ENCODE data around the gene XYLT1.

The XYLT1 gene

DNA sequence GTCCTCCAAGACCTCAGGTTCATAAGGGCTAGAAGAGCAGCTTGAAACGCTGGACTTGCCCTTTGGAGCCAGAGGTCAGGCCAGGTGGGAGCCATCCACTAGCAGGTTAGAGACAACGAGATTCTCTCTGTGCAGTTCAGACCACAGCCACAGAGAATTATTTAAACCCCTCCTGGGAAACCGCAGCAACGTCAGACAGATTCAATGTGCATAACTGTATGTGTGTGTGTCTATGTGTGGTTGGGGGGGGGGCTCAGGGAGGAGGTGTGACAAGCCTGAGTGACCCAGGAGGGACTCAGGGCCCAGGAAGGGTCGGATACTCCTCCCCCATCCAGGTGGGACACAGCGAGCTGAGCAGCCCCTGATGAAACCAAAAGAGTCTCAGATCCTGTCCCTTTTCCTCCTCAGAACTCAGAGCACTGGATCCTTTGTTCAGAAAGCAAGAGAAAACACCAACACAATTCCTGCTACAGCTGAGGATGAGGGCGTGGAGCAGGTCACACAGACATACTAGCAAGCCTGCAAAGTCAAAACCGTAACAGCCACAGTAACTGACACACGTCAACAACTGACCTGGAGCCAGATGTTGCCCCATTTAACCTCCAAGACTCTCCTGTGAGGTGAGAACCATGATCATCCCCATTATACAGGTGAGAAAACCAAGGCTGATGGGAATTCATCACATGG lies 66.8 kb downstream of the XYLT1 start:
- H3K4me3 ChIP-seq (ENCODE audit: low read depth, low read length), result no peak overlapping the region
- TF ChIP-seq, protein P1, sequence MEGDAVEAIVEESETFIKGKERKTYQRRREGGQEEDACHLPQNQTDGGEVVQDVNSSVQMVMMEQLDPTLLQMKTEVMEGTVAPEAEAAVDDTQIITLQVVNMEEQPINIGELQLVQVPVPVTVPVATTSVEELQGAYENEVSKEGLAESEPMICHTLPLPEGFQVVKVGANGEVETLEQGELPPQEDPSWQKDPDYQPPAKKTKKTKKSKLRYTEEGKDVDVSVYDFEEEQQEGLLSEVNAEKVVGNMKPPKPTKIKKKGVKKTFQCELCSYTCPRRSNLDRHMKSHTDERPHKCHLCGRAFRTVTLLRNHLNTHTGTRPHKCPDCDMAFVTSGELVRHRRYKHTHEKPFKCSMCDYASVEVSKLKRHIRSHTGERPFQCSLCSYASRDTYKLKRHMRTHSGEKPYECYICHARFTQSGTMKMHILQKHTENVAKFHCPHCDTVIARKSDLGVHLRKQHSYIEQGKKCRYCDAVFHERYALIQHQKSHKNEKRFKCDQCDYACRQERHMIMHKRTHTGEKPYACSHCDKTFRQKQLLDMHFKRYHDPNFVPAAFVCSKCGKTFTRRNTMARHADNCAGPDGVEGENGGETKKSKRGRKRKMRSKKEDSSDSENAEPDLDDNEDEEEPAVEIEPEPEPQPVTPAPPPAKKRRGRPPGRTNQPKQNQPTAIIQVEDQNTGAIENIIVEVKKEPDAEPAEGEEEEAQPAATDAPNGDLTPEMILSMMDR (IDR thresholded peaks at IDR 0.05; ENCODE audit: insufficient read depth, low read depth, low read length, missing control alignments), result no peak
- peak; percentile 46 for DNase-seq (ENCODE audit: low read depth)

DNA sequence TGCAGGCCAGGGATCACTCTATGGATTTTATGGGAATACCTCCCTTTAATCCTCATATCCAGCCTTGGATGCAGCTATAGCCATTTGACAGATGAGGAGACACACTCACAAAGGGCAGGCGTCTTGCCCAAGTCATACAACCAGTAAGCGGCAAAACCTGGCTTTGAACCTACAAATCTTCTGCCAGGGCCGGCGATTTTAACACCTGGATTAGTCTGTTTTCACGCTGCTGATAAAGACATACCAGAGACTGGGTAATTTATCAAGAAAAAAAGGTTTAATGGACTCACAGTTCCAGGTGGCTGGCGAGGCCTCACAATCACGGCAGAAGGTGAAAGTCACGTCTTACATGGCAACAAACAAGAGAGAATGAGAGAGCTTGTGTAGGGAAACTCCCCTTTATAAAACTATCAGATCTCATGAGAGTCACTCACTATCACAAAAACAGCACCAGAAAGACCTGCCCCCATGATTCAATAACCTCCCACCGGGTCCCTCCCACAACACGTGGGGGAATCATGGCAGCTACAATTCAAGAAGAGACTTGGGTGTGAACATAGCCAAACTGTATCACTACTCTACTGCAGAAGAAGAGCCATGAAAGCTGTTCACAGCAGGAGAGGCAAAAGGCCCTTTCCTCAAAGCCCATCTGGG lies 67.5 kb downstream of the XYLT1 start:
- H3K4me3 ChIP-seq (ENCODE audit: low read depth, low read length), result no peak overlapping the region
- TF ChIP-seq, protein P1 (IDR thresholded peaks at IDR 0.05; ENCODE audit: insufficient read depth, low read depth, low read length, missing control alignments), result no peak
- no peak for DNase-seq (ENCODE audit: low read depth)

DNA sequence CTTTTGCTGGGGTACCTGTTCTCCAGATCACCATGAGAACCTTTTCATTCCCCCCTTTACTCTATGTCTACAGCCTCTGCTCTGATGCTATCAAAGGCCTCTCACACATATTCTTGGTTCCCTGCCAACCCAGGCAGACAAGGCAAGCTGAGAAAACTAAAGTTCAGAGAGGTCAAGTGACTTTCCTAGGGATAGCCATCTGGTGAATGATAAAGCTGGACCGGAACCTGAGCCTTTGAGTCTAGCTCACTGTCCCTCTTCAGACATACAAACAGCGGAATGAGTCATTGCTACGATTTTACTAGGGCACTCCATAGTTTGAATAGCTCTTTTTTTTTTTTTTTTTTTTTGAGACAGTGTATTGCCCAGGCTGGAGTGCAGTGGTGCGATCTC lies 73.3 kb downstream of the XYLT1 start:
- TF ChIP-seq, protein P1 (IDR thresholded peaks at IDR 0.05; ENCODE audit: insufficient read depth, low read depth, low read length, missing control alignments), result no peak
- DNase-seq (ENCODE audit: low read depth), result no peak
- no peak overlapping the region for H3K4me3 ChIP-seq (ENCODE audit: low read depth, low read length)

GRCh38 chr16:17396762-17397498 lies 73.8 kb downstream of the XYLT1 start:
- no peak for DNase-seq (ENCODE audit: low read depth)
- TF ChIP-seq, protein P1 (IDR thresholded peaks at IDR 0.05; ENCODE audit: insufficient read depth, low read depth, low read length, missing control alignments), result no peak
- no peak overlapping the region for H3K4me3 ChIP-seq (ENCODE audit: low read depth, low read length)

DNA sequence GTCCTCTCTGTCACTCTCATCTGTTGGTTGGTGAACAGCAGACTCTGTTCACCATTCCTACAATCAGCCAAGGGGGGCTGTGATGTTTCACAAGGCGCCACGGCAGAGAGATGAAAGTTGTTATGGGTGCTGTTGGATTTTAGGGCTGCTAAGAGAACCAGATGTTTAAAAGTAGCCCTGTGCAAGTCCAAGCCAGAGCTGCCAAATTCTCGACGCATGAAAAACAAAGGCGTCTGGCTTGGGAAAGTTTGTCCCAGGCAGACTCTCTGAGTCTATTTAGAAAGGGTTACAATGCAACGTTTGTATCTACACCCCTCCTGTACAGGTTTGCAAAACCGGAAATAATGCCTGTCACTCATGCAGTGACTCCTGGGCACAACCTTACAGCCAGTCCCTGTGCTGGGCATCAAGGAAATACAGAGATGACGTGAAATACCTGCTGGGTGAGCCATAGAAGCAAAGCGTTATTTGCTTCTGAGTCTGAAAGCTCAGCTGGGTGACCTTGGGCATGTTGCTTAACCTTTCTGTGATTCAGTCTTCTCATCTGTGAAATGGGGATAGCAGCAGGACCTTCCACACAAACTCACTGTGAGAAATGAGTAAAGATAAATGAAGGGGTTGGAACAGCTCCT lies 74.8 kb downstream of the XYLT1 start:
- H3K4me3 ChIP-seq (ENCODE audit: low read depth, low read length), result no peak overlapping the region
- DNase-seq (ENCODE audit: low read depth), result no peak
- TF ChIP-seq, protein P1 (IDR thresholded peaks at IDR 0.05; ENCODE audit: insufficient read depth, low read depth, low read length, missing control alignments), result no peak

DNA sequence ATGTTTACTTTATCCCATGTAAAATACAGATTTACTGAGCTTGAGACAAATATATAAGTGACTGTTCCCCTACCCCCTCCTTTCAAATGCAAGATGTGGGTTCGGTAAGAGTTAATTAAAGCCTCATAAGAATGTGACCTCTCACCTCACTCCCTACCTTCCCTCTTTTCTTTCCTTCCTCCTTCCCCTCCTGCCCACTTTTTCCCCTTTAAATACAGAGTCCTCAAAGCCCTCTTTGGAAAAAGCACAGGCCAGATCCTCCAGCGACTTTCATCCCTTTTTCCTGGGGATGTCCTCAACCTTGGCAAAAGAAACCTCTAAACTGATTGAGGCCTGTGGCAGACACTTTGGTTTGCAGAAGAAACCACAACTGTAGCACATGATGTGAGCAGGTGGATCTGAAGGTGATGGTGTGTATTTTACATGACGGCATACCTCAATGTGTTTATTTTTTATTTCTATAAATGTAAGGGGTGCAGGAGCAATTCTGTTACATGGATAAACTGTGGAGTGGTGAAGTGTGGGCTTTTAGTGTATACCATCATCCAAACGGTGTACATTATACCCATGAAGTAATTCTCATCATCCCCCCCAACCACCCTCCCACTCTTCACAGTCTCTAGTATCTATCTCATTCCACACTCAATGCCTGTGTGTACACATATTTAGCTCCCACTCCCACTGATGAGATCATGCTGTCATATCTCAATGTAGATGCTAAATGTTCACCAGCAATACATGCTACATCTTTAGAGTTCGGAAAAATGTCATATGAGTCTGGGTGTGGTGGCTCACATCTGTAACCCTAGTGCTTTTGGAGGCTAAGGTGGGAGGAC lies 77.7 kb downstream of the XYLT1 start:
- no peak overlapping the region for H3K4me3 ChIP-seq (ENCODE audit: low read depth, low read length)
- TF ChIP-seq, protein P1 (IDR thresholded peaks at IDR 0.05; ENCODE audit: insufficient read depth, low read depth, low read length, missing control alignments), result no peak
- no peak for DNase-seq (ENCODE audit: low read depth)

Data from GM12865 (cell line).